ENCODE measurements around the gene ZSWIM8. TPM values are rescaled to one million over a fixed set of nuclear protein-coding genes. Genes with fewer than 3 reads are reported as not detected.

Gene ZSWIM8
- total RNA-seq, 1 donor, result 30.7 TPM

GRCh38 chr10:73765066-73765465 is 20.3 kb upstream of the ZSWIM8 start:
- Histone ChIP-seq H3K9me3 (ENCODE audit: low read depth, low read length) (no peaks in the 10 kb centered on the region), H3K27me3 (ENCODE audit: insufficient read depth, low read length) (no peaks in the 10 kb centered on the region), H3K4me3 (ENCODE audit: low read length) (no peak overlapping the region), H3K4me1 (ENCODE audit: insufficient read depth, low read length) (peaks cover 20% of the 10 kb centered on the region)

- no peak overlapping the region for H3K4me3 ChIP-seq (ENCODE audit: low read length)
- peaks cover 23% of the 10 kb centered on the region for H3K4me1 ChIP-seq (ENCODE audit: insufficient read depth, low read length)
- H3K9me3 ChIP-seq (ENCODE audit: low read depth, low read length), result no peaks in the 10 kb centered on the region
- no peaks in the 10 kb centered on the region for H3K27me3 ChIP-seq (ENCODE audit: insufficient read depth, low read length)
These were observed 16.5 kb upstream of the ZSWIM8 start for GRCh38 chr10:73768881-73769280.

GRCh38 chr10:73769396-73769795 is 16.0 kb upstream of the ZSWIM8 start:
- Histone ChIP-seq H3K4me3 (ENCODE audit: low read length) (no peak overlapping the region), H3K9me3 (ENCODE audit: low read depth, low read length) (no peaks in the 10 kb centered on the region), H3K4me1 (ENCODE audit: insufficient read depth, low read length) (peaks cover 28% of the 10 kb centered on the region), H3K27me3 (ENCODE audit: insufficient read depth, low read length) (no peaks in the 10 kb centered on the region)

- Histone ChIP-seq H3K9me3 (ENCODE audit: low read depth, low read length) (no peaks in the 10 kb centered on the region), H3K4me3 (ENCODE audit: low read length) (peak overlapping the region; percentile 85), H3K27me3 (ENCODE audit: insufficient read depth, low read length) (no peaks in the 10 kb centered on the region), H3K4me1 (ENCODE audit: insufficient read depth, low read length) (peaks cover 48% of the 10 kb centered on the region)
These were observed 13.6 kb upstream of the ZSWIM8 start for GRCh38 chr10:73771722-73772280.

GRCh38 chr10:73772281-73773151 is 12.9 kb upstream of the ZSWIM8 start:
- no peaks in the 10 kb centered on the region for H3K27me3 ChIP-seq (ENCODE audit: insufficient read depth, low read length)
- no peaks in the 10 kb centered on the region for H3K9me3 ChIP-seq (ENCODE audit: low read depth, low read length)
- H3K4me1 ChIP-seq (ENCODE audit: insufficient read depth, low read length), result peaks cover 50% of the 10 kb centered on the region
- peak overlapping the region; percentile 85 for H3K4me3 ChIP-seq (ENCODE audit: low read length)

- H3K4me3 ChIP-seq (ENCODE audit: low read length), result peak overlapping the region; percentile 85
- H3K9me3 ChIP-seq (ENCODE audit: low read depth, low read length), result no peaks in the 10 kb centered on the region
- peaks cover 54% of the 10 kb centered on the region for H3K4me1 ChIP-seq (ENCODE audit: insufficient read depth, low read length)
- no peaks in the 10 kb centered on the region for H3K27me3 ChIP-seq (ENCODE audit: insufficient read depth, low read length)
These were observed 12.1 kb upstream of the ZSWIM8 start for GRCh38 chr10:73773152-73773879.

GRCh38 chr10:73774637-73775036 is 10.8 kb upstream of the ZSWIM8 start:
- peak overlapping the region; percentile 85 for H3K4me3 ChIP-seq (ENCODE audit: low read length)
- no peaks in the 10 kb centered on the region for H3K9me3 ChIP-seq (ENCODE audit: low read depth, low read length)
- no peaks in the 10 kb centered on the region for H3K27me3 ChIP-seq (ENCODE audit: insufficient read depth, low read length)
- peaks cover 47% of the 10 kb centered on the region for H3K4me1 ChIP-seq (ENCODE audit: insufficient read depth, low read length)

- Histone ChIP-seq H3K4me3 (ENCODE audit: low read length) (no peak overlapping the region), H3K9me3 (ENCODE audit: low read depth, low read length) (no peaks in the 10 kb centered on the region), H3K4me1 (ENCODE audit: insufficient read depth, low read length) (peaks cover 61% of the 10 kb centered on the region), H3K27me3 (ENCODE audit: insufficient read depth, low read length) (no peaks in the 10 kb centered on the region)
These were observed 6.4 kb upstream of the ZSWIM8 start for GRCh38 chr10:73779018-73779417.

GRCh38 chr10:73779539-73780197 is 5.7 kb upstream of the ZSWIM8 start:
- Histone ChIP-seq H3K4me3 (ENCODE audit: low read length) (no peak overlapping the region), H3K4me1 (ENCODE audit: insufficient read depth, low read length) (peaks cover 60% of the 10 kb centered on the region), H3K27me3 (ENCODE audit: insufficient read depth, low read length) (no peaks in the 10 kb centered on the region), H3K9me3 (ENCODE audit: low read depth, low read length) (no peaks in the 10 kb centered on the region)

GRCh38 chr10:73780301-73780700 is 5.1 kb upstream of the ZSWIM8 start:
- no peaks in the 10 kb centered on the region for H3K9me3 ChIP-seq (ENCODE audit: low read depth, low read length)
- H3K27me3 ChIP-seq (ENCODE audit: insufficient read depth, low read length), result no peaks in the 10 kb centered on the region
- H3K4me3 ChIP-seq (ENCODE audit: low read length), result no peak overlapping the region
- H3K4me1 ChIP-seq (ENCODE audit: insufficient read depth, low read length), result peaks cover 57% of the 10 kb centered on the region

GRCh38 chr10:73780966-73781365 is 4.4 kb upstream of the ZSWIM8 start:
- Histone ChIP-seq H3K9me3 (ENCODE audit: low read depth, low read length) (no peaks in the 10 kb centered on the region), H3K4me3 (ENCODE audit: low read length) (peak overlapping the region; percentile 78), H3K27me3 (ENCODE audit: insufficient read depth, low read length) (no peaks in the 10 kb centered on the region), H3K4me1 (ENCODE audit: insufficient read depth, low read length) (peaks cover 53% of the 10 kb centered on the region)

- no peaks in the 10 kb centered on the region for H3K9me3 ChIP-seq (ENCODE audit: low read depth, low read length)
- peak overlapping the region; percentile 78 for H3K4me3 ChIP-seq (ENCODE audit: low read length)
- H3K4me1 ChIP-seq (ENCODE audit: insufficient read depth, low read length), result peaks cover 53% of the 10 kb centered on the region
These were observed 3.9 kb upstream of the ZSWIM8 start for GRCh38 chr10:73781548-73781878.

GRCh38 chr10:73781879-73782748 is 3.3 kb upstream of the ZSWIM8 start, which contains the start of gene CHCHD1:
Gene CHCHD1, plus strand, starts transcription at chr10:73782048. Its CDS starts 28 bp downstream, at chr10:73782076.
- Histone ChIP-seq H3K27me3 (ENCODE audit: insufficient read depth, low read length) (no peaks in the 10 kb centered on the region), H3K4me3 (ENCODE audit: low read length) (peak within 1 kb of the TSS; percentile 78), H3K4me1 (ENCODE audit: insufficient read depth, low read length) (peaks cover 59% of the 10 kb centered on the region), H3K9me3 (ENCODE audit: low read depth, low read length) (no peaks in the 10 kb centered on the region)

More at GRCh38 chr10:73781548-73781878, 3.9 kb upstream of the ZSWIM8 start:
- no peaks in the 10 kb centered on the region for H3K27me3 ChIP-seq (ENCODE audit: insufficient read depth, low read length)

GRCh38 chr10:73782749-73783085 is 2.7 kb upstream of the ZSWIM8 start:
- H3K27me3 ChIP-seq (ENCODE audit: insufficient read depth, low read length), result no peaks in the 10 kb centered on the region
- H3K4me1 ChIP-seq (ENCODE audit: insufficient read depth, low read length), result peaks cover 61% of the 10 kb centered on the region
- peak overlapping the region; percentile 78 for H3K4me3 ChIP-seq (ENCODE audit: low read length)
- H3K9me3 ChIP-seq (ENCODE audit: low read depth, low read length), result no peaks in the 10 kb centered on the region
